K562 (cell line): ENCODE results near the gene KIF3A.
A peak's percentile ranks its signal among the peaks of the same experiment; 100 is the strongest.

Experiments used
- CREBBP ChIP-seq: IDR thresholded peaks from one replicate; pipeline ENCODE4 v1.6.1; 2012; ENCODE audit warnings: low read depth, mild to moderate bottlenecking, control low read depth, inconsistent platforms, low read length
- GATA2 ChIP-seq: sonication (generic); formaldehyde crosslinking; IDR thresholded peaks from 2 replicates; pipeline ENCODE4 v1.4.0; 2020; ENCODE audit warnings: mild to moderate bottlenecking, missing genetic modification reagents
- TCFL5 ChIP-seq: fragments of 250-450 bp; sonication (Bioruptor Pico); conservative IDR thresholded peaks from 2 replicates; pipeline ENCODE4 v1.6.1; 2021; ENCODE audit warnings: mild to moderate bottlenecking, moderate library complexity, matching md5 sums
- ZNF561 ChIP-seq: fragments of 450-650 bp; formaldehyde crosslinking; conservative IDR thresholded peaks from 2 replicates; pipeline ENCODE4 v1.4.0; 2020; ENCODE audit warnings: mild to moderate bottlenecking, moderate library complexity

- no peak for TF ChIP-seq CREBBP
- no peak for TF ChIP-seq GATA2 (CRISPR knock-in tag)
- no peak for TF ChIP-seq TCFL5 (CRISPR knock-in tag)
- peak; percentile 52; the same call in 1 of the 2 replicates for TF ChIP-seq ZNF561
These were observed 73.3 kb downstream of the KIF3A start for GRCh38 chr5:132663771-132664695.
